ENCODE measurements around the gene ICAM1. TPM values are rescaled to one million over a fixed set of nuclear protein-coding genes. Genes with fewer than 3 reads are reported as not detected.

ICAM1 gene
- total RNA-seq, 1 experiment from 2014 or later, result 136 TPM

DNA sequence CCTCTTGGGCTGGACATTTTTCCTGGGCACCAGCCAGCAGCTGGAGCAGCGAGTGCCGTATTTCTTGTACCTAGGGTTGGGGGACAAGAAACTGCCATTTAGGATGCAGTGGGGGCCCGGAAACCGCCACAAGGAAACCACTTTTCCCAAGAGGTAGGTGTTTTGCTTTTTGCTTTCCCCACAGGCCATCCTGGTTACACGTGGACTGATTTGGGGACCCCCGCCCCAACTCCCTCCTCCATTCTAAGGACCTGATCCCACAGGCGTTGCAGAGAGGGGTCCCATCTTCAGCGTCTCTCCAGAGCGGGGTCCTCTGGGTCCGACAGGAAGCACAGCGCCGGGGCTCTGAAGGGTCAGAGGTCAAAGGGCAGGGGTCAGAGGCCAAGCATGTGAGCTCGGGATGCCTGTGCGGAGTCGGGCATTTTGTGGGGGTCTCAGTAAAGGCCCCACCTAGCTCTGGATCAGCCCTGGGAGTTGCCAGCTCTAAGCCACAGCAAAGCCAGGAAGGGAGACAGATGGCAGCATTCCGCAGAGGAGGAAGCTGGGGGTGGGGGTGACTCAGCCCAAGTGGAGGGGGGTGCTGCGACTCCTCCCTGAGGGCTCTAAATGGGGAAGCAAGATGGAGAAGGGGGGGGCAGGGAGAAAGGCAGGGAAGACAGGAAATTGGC is 34.4 kb downstream of the ICAM1 start:
- TF ChIP-seq, protein P1, sequence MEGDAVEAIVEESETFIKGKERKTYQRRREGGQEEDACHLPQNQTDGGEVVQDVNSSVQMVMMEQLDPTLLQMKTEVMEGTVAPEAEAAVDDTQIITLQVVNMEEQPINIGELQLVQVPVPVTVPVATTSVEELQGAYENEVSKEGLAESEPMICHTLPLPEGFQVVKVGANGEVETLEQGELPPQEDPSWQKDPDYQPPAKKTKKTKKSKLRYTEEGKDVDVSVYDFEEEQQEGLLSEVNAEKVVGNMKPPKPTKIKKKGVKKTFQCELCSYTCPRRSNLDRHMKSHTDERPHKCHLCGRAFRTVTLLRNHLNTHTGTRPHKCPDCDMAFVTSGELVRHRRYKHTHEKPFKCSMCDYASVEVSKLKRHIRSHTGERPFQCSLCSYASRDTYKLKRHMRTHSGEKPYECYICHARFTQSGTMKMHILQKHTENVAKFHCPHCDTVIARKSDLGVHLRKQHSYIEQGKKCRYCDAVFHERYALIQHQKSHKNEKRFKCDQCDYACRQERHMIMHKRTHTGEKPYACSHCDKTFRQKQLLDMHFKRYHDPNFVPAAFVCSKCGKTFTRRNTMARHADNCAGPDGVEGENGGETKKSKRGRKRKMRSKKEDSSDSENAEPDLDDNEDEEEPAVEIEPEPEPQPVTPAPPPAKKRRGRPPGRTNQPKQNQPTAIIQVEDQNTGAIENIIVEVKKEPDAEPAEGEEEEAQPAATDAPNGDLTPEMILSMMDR (IDR thresholded peaks at IDR 0.05), result no peak
- TF ChIP-seq, protein P2, sequence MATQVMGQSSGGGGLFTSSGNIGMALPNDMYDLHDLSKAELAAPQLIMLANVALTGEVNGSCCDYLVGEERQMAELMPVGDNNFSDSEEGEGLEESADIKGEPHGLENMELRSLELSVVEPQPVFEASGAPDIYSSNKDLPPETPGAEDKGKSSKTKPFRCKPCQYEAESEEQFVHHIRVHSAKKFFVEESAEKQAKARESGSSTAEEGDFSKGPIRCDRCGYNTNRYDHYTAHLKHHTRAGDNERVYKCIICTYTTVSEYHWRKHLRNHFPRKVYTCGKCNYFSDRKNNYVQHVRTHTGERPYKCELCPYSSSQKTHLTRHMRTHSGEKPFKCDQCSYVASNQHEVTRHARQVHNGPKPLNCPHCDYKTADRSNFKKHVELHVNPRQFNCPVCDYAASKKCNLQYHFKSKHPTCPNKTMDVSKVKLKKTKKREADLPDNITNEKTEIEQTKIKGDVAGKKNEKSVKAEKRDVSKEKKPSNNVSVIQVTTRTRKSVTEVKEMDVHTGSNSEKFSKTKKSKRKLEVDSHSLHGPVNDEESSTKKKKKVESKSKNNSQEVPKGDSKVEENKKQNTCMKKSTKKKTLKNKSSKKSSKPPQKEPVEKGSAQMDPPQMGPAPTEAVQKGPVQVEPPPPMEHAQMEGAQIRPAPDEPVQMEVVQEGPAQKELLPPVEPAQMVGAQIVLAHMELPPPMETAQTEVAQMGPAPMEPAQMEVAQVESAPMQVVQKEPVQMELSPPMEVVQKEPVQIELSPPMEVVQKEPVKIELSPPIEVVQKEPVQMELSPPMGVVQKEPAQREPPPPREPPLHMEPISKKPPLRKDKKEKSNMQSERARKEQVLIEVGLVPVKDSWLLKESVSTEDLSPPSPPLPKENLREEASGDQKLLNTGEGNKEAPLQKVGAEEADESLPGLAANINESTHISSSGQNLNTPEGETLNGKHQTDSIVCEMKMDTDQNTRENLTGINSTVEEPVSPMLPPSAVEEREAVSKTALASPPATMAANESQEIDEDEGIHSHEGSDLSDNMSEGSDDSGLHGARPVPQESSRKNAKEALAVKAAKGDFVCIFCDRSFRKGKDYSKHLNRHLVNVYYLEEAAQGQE (IDR thresholded peaks at IDR 0.05; ENCODE audit: insufficient read depth in 1 of 2, low read depth in 2 of 2, low read length in 1 of 2), result no peak
- TF ChIP-seq TCF7L2 (IDR thresholded peaks at IDR 0.05; ENCODE audit: low read depth, low read length) (no peak), POLR2AphosphoS5 (IDR thresholded peaks at IDR 0.05; ENCODE audit: low read depth, low read length) (no peak), SIN3A (IDR thresholded peaks at IDR 0.05; ENCODE audit: borderline replicate concordance, insufficient read depth, low read depth, low read length) (no peak)

DNA sequence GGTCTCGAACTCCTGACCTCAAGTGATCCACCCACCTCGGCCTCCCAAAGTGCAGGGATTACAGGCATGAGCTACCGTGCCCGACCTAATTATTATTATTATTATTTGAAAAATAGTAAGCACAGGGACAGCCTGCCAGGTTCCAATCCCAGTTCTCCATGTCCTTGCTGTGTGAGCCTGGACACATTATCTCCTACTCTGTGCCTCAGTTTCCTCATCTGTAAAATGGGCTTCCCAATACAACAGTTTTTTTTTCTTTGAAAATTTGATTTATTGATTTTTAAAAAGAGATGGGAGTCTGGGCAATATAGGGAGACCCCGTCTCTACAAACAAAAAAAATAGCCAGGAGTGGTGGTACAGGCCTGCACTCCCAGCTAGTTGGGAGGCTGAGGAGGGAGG is 35.4 kb downstream of the ICAM1 start:
- ATAC-seq (no peak), DNase-seq (ENCODE audit: low read depth, low spot score) (no peak)
- Histone ChIP-seq H3K36me3 (ENCODE audit: control insufficient read depth, insufficient read depth, low read length) (no peaks in the 10 kb centered on the region), H3K27ac (ENCODE audit: low read length) (no peak overlapping the region), H3K27me3 (ENCODE audit: control insufficient read depth, insufficient read depth, low read length) (no peaks in the 10 kb centered on the region), H3K4me3 (ENCODE audit: low read depth in 2 of 2, low read length in 2 of 2) (no peak overlapping the region), H3K4me1 (ENCODE audit: control insufficient read depth, insufficient read depth, low read length) (no peaks in the 10 kb centered on the region), H3K9me3 (ENCODE audit: control insufficient read depth, insufficient read depth, low read depth, low read length) (no peaks in the 10 kb centered on the region)
- in situ Hi-C loops (cut with HindIII; ENCODE audit: low pct_unique_long_range_greater_than_20kb, low sequenced_read_pairs) (no loop called here), intact Hi-C loops (cut with micrococcal nuclease; ENCODE audit: unreplicated experiment) (no loop called here)
- ChIA-PET CTCF (no interaction called here), POLR2A (interaction anchor here (0.6 kb wide), 1 partner anchor 8 kb away, joined by 6 read pairs; no protein-coding TSS in a partner anchor)
- TF ChIP-seq, protein P1 (IDR thresholded peaks at IDR 0.05), result no peak
- TF ChIP-seq SIN3A (IDR thresholded peaks at IDR 0.05; ENCODE audit: borderline replicate concordance, insufficient read depth, low read depth, low read length) (no peak), TCF7L2 (IDR thresholded peaks at IDR 0.05; ENCODE audit: low read depth, low read length) (no peak), POLR2AphosphoS5 (IDR thresholded peaks at IDR 0.05; ENCODE audit: low read depth, low read length) (no peak)
- TF ChIP-seq, protein P2 (IDR thresholded peaks at IDR 0.05; ENCODE audit: insufficient read depth in 1 of 2, low read depth in 2 of 2, low read length in 1 of 2), result no peak
- no TSS peak for BruUV-seq (replicated peaks)

More for the DNA sequence above, 34.4 kb downstream of the ICAM1 start:
- Histone ChIP-seq H3K27ac (ENCODE audit: low read length) (no peak overlapping the region), H3K9me3 (ENCODE audit: control insufficient read depth, insufficient read depth, low read depth, low read length) (no peaks in the 10 kb centered on the region), H3K4me1 (ENCODE audit: control insufficient read depth, insufficient read depth, low read length) (no peaks in the 10 kb centered on the region), H3K4me3 (ENCODE audit: low read depth in 2 of 2, low read length in 2 of 2) (no peak overlapping the region), H3K36me3 (ENCODE audit: control insufficient read depth, insufficient read depth, low read length) (no peaks in the 10 kb centered on the region), H3K27me3 (ENCODE audit: control insufficient read depth, insufficient read depth, low read length) (no peaks in the 10 kb centered on the region)
- intact Hi-C loops (cut with micrococcal nuclease; ENCODE audit: unreplicated experiment) (no loop called here), in situ Hi-C loops (cut with HindIII; ENCODE audit: low pct_unique_long_range_greater_than_20kb, low sequenced_read_pairs) (no loop called here)
- POLR2A ChIA-PET, result no interaction called here
- CTCF ChIA-PET, result interaction anchor here (0.6 kb wide), 1 partner anchor 1928 kb away, joined by 4 read pairs; no protein-coding TSS in a partner anchor
- DNase-seq (ENCODE audit: low read depth, low spot score), result no peak
- no TSS peak for BruUV-seq (replicated peaks)
- no peak for ATAC-seq

All from Panc1 (cell line).